Thymus (tissue), 11 donors: Measurements from ENCODE around the gene ROR1. TPM values are rescaled to one million over a fixed set of nuclear protein-coding genes. Genes with fewer than 3 reads are reported as not detected.

Experiments used
- DNase-seq, 9 donors: peaks; one replicate each; pipeline ENCODE4 v3.0.0-alpha.2; 2013; ENCODE audit warnings: low spot score in 9 of 9, low read depth in 6 of 9, missing footprints in 1 of 9
- H3K27ac ChIP-seq, 2 donors: one replicate each; pipeline ENCODE4 v1.5.1; 2013; ENCODE audit warnings: control low read depth in 1 of 2, low read depth in 1 of 2, low read length in 1 of 2, mild to moderate bottlenecking in 1 of 2, moderate library complexity in 1 of 2
- H3K27me3 ChIP-seq, 2 donors: one replicate each; pipeline ENCODE4 v1.5.1; 2013; ENCODE audit warnings: low read length in 1 of 2; ENCODE audit not compliant: control insufficient read depth in 2 of 2, insufficient read depth in 1 of 2
- H3K36me3 ChIP-seq, 2 donors: one replicate each; pipeline ENCODE4 v1.5.1; 2013; ENCODE audit warnings: low read length in 1 of 2, mild to moderate bottlenecking in 1 of 2, moderate library complexity in 1 of 2; ENCODE audit not compliant: control insufficient read depth in 2 of 2, insufficient read depth in 2 of 2
- H3K4me1 ChIP-seq, 2 donors: one replicate each; pipeline ENCODE4 v1.5.1; 2013; ENCODE audit warnings: low read length in 2 of 2; ENCODE audit not compliant: control insufficient read depth in 2 of 2, insufficient read depth in 2 of 2
- H3K4me3 ChIP-seq, 2 donors: one replicate each; pipeline ENCODE4 v1.5.1; 2013; ENCODE audit warnings: low read length in 2 of 2, control low read depth in 1 of 2, mild to moderate bottlenecking in 1 of 2
- H3K9me3 ChIP-seq, 2 donors: one replicate each; pipeline ENCODE4 v1.5.1; 2013; ENCODE audit warnings: low read length in 1 of 2, mild to moderate bottlenecking in 1 of 2; ENCODE audit not compliant: control insufficient read depth in 2 of 2, insufficient read depth in 1 of 2
- WGBS: extraction: QIAGEN DNeasy Blood & Tissue Kit; methylation state at CpG from one replicate; pipeline ENCODE4 v1.1.7; 2013; 5-methylcytosine and 5-hydroxymethylcytosine counted together
- polyA plus RNA-seq: library from polyadenylated mRNA; stranded (reverse); fragments of 200-250 nt; gene quantifications from one replicate; pipeline ENCODE4 v1.2.3, GENCODE V29; 2013
- total RNA-seq: library from RNA; stranded (reverse); fragments of 120-200 nt; gene quantifications from one replicate; pipeline ENCODE4 v1.2.4, GENCODE V29; 2013
- donor health status: healthy.

Gene ROR1
- total and polyA plus RNA-seq, 2 donors: 1.5 to 5.2 TPM

- H3K4me3 ChIP-seq: no peak overlapping the region
- H3K27me3 ChIP-seq: no peaks in the 10 kb centered on the region
- H3K36me3 ChIP-seq: no peaks in the 10 kb centered on the region
- H3K27ac ChIP-seq: no peak overlapping the region
- no peak for DNase-seq
- H3K9me3 ChIP-seq: no peaks in the 10 kb centered on the region
- 89% methylated on average over 3 of the region's 3 CpGs for WGBS
- no peaks in the 10 kb centered on the region for H3K4me1 ChIP-seq
Measured at GRCh38 chr1:63863145-63863544, 89.3 kb downstream of the ROR1 start.

- no peak overlapping the region for H3K27ac ChIP-seq
- H3K4me1 ChIP-seq: no peaks in the 10 kb centered on the region
- DNase-seq: peak in 1 of 9 donors; percentile 13
- H3K9me3 ChIP-seq: no peaks in the 10 kb centered on the region
- no peak overlapping the region for H3K4me3 ChIP-seq
- H3K27me3 ChIP-seq: no peaks in the 10 kb centered on the region
- H3K36me3 ChIP-seq: no peaks in the 10 kb centered on the region
- 94% methylated on average over 4 of the region's 4 CpGs for WGBS
Measured at GRCh38 chr1:63864224-63864641, 90.4 kb downstream of the ROR1 start.

GRCh38 chr1:63865561-63865960 lies 91.7 kb downstream of the ROR1 start:
- Histone ChIP-seq H3K27ac (no peak overlapping the region), H3K36me3 (no peaks in the 10 kb centered on the region), H3K9me3 (no peaks in the 10 kb centered on the region), H3K4me3 (no peak overlapping the region), H3K27me3 (no peaks in the 10 kb centered on the region), H3K4me1 (no peaks in the 10 kb centered on the region)
- no peak for DNase-seq
- 98% methylated on average over 4 of the region's 4 CpGs for WGBS

GRCh38 chr1:63866084-63866483 lies 92.3 kb downstream of the ROR1 start:
- no peaks in the 10 kb centered on the region for H3K4me1 ChIP-seq
- H3K9me3 ChIP-seq: no peaks in the 10 kb centered on the region
- H3K4me3 ChIP-seq: no peak overlapping the region
- H3K27ac ChIP-seq: no peak overlapping the region
- H3K36me3 ChIP-seq: no peaks in the 10 kb centered on the region
- WGBS: 98% methylated on average over 3 of the region's 3 CpGs
- no peaks in the 10 kb centered on the region for H3K27me3 ChIP-seq
- DNase-seq: no peak

- Histone ChIP-seq H3K36me3 (no peaks in the 10 kb centered on the region), H3K4me3 (no peak overlapping the region), H3K4me1 (no peaks in the 10 kb centered on the region), H3K27ac (no peak overlapping the region), H3K27me3 (no peaks in the 10 kb centered on the region), H3K9me3 (no peaks in the 10 kb centered on the region)
- WGBS: 96% methylated on average over 14 of the region's 14 CpGs
- DNase-seq: no peak
Measured at GRCh38 chr1:63867429-63868176, 93.8 kb downstream of the ROR1 start.

- Histone ChIP-seq H3K4me1 (no peaks in the 10 kb centered on the region), H3K36me3 (no peaks in the 10 kb centered on the region), H3K9me3 (no peaks in the 10 kb centered on the region), H3K27ac (no peak overlapping the region), H3K27me3 (no peaks in the 10 kb centered on the region), H3K4me3 (no peak overlapping the region)
- no peak for DNase-seq
- 91% methylated on average over 5 of the region's 5 CpGs for WGBS
Measured at GRCh38 chr1:63868268-63868781, 94.5 kb downstream of the ROR1 start.

GRCh38 chr1:63870152-63870551 lies 96.3 kb downstream of the ROR1 start:
- Histone ChIP-seq H3K27me3 (no peaks in the 10 kb centered on the region), H3K36me3 (no peaks in the 10 kb centered on the region), H3K4me3 (no peak overlapping the region), H3K9me3 (no peaks in the 10 kb centered on the region), H3K27ac (no peak overlapping the region), H3K4me1 (no peaks in the 10 kb centered on the region)
- 97% methylated on average over 2 of the region's 2 CpGs for WGBS
- DNase-seq: no peak

GRCh38 chr1:63871463-63871862 lies 97.6 kb downstream of the ROR1 start:
- no peaks in the 10 kb centered on the region for H3K4me1 ChIP-seq

GRCh38 chr1:63873751-63874150 lies 99.9 kb downstream of the ROR1 start:
- Histone ChIP-seq H3K4me3 (no peak overlapping the region), H3K27ac (no peak overlapping the region), H3K36me3 (no peaks in the 10 kb centered on the region), H3K4me1 (no peaks in the 10 kb centered on the region), H3K27me3 (no peaks in the 10 kb centered on the region), H3K9me3 (no peaks in the 10 kb centered on the region)
- DNase-seq: no peak
- 98% methylated on average over 3 of the region's 3 CpGs for WGBS

More at GRCh38 chr1:63871463-63871862, 97.6 kb downstream of the ROR1 start:
- Histone ChIP-seq H3K9me3 (no peaks in the 10 kb centered on the region), H3K36me3 (no peaks in the 10 kb centered on the region), H3K27me3 (no peaks in the 10 kb centered on the region), H3K4me3 (no peak overlapping the region), H3K27ac (no peak overlapping the region)
- 97% methylated on average over 1 of the region's 1 CpG for WGBS
- no peak for DNase-seq
